ENCODE data around the gene CYB561. TPM values are rescaled to one million over a fixed set of nuclear protein-coding genes. Genes with fewer than 3 reads are reported as not detected.

The CYB561 gene
- total and polyA plus RNA-seq, 2 experiments from 2014 or later = 13.7 to 30.9 TPM

GRCh38 chr17:63455417-63455816 is 9.3 kb upstream of the CYB561 start:
- Histone ChIP-seq H3K9me2 (ENCODE audit: insufficient read depth) (no peaks in the 10 kb centered on the region), H2AFZ (no peak overlapping the region), H3F3A (replicated peaks; ENCODE audit: low read depth) (no peaks in the 10 kb centered on the region), H3K4me2 (no peak overlapping the region), H4K20me1 (replicated peaks; ENCODE audit: insufficient read depth) (no peaks in the 10 kb centered on the region), H3K27ac (ENCODE audit: low read depth) (no peak overlapping the region), H3K4me1 (ENCODE audit: insufficient read depth) (no peaks in the 10 kb centered on the region; the same call in 1 of the 2 replicates), H3K36me3 (ENCODE audit: insufficient read depth) (no peaks in the 10 kb centered on the region), H3K79me2 (replicated peaks; ENCODE audit: insufficient read depth) (no peaks in the 10 kb centered on the region), H3K4me3 (no peak overlapping the region), H3K27me3 (ENCODE audit: insufficient read depth) (no peaks in the 10 kb centered on the region)
- peaks cover 12% of the 10 kb centered on the region for H3K27me3 Mint-ChIP-seq (ENCODE audit: insufficient read depth, low read depth, poor library complexity)
- H3K4me3 Mint-ChIP-seq = no peak overlapping the region; the same call in 2 of the 3 replicates
- peaks cover 9% of the 10 kb centered on the region for H3K9me3 Mint-ChIP-seq
- TF ChIP-seq ZNF114 (CRISPR knock-in tag; IDR thresholded peaks at IDR 0.05) = no peak
- no peak for TF ChIP-seq ZNF462 (CRISPR knock-in tag; IDR thresholded peaks at IDR 0.05)
- no peak for TF ChIP-seq EZH2phosphoT487 (IDR thresholded peaks at IDR 0.05; ENCODE audit: unreplicated experiment)
- no peak for TF ChIP-seq POLR2AphosphoS5 (IDR thresholded peaks at IDR 0.05; ENCODE audit: low read depth)
- TF ChIP-seq ZNF331 (CRISPR knock-in tag; IDR thresholded peaks at IDR 0.05; ENCODE audit: low read depth) = no peak
- no peak for TF ChIP-seq REST (IDR thresholded peaks at IDR 0.05; ENCODE audit: unreplicated experiment)
- TF ChIP-seq NANOG (IDR thresholded peaks at IDR 0.05; ENCODE audit: borderline replicate concordance) = no peak
- no peak for TF ChIP-seq STAT1 (IDR thresholded peaks at IDR 0.05; ENCODE audit: unreplicated experiment)
- TF ChIP-seq ETS1 (IDR thresholded peaks at IDR 0.05) = no peak
- TF ChIP-seq EZH2 (IDR thresholded peaks at IDR 0.05; ENCODE audit: low read depth, unreplicated experiment) = no peak
- TF ChIP-seq JUNB (IDR thresholded peaks at IDR 0.05; ENCODE audit: unreplicated experiment) = no peak
- no peak for TF ChIP-seq CREB1 (CRISPR knock-in tag; IDR thresholded peaks at IDR 0.05; ENCODE audit: low read depth)
- TF ChIP-seq CTCF (conservative IDR thresholded peaks at IDR 0.05; ENCODE audit: low read depth in 2 of 2) = no peak
- ATAC-seq (no peak), DNase-seq (ENCODE audit: low spot score) (no peak)
- peaks cover 6% of the 10 kb centered on the region for H3K4me1 Mint-ChIP-seq
- H3K36me3 Mint-ChIP-seq (ENCODE audit: low read depth) = peaks cover 6% of the 10 kb centered on the region; the same call in 1 of the 3 replicates
- H3K27ac Mint-ChIP-seq = no peak overlapping the region

Data from GM23338 (cell line).